ENCODE measurements around the gene TRPT1. TPM values are rescaled to one million over a fixed set of nuclear protein-coding genes. Genes with fewer than 3 reads are reported as not detected.
A peak's percentile ranks its signal among the peaks of the same experiment; 100 is the strongest.

Gene TRPT1
- total RNA-seq, 4 donors from 2014 or later: 82.5 to 90.2 (median 87.4) TPM

DNA sequence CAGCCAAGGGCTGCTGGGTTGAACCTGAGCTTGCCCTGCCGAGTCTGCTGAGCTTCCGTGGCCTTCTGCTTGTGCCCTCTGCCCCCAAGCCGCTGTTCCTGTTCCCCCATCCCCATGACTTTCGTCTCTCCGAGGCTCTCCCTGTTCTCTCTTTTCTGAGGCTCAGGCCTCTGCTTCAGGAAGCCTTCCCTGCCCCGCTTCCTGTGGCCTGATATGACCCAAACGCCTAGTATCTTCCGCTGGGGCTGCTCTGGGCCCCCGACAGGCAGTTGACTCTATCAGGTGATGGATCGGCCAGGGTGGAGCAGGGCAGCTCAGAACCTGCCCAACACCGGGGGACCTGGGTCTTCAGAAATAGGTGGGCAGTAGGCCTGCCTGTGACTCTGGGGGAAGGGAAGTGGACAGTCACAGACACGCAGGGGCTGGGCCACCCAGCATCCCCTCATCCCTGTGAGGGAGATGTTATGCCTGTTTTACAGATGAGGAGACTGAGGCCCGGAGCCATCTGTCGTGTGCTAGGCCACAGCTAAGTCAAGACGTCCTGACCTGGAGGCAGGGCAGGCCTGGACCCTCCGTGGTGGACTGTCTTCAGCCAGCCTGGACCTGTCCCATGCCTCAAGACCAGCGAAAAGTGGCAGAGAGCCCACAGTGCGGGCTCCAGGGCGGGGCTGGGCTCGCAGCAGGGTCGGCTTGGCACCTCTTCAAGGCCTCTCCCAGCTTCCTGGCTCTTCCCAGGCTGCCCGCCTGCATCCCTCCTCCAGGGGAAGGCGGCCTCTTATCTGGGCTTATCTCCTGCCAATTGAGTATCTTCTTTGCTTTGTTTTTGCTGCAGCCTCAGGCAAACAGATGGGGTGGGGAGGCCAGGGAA lies 42.3 kb upstream of the TRPT1 start:
- DNase-seq: peak in 2 of 3 donors; percentile 73 to 81
- TF ChIP-seq, protein P1, sequence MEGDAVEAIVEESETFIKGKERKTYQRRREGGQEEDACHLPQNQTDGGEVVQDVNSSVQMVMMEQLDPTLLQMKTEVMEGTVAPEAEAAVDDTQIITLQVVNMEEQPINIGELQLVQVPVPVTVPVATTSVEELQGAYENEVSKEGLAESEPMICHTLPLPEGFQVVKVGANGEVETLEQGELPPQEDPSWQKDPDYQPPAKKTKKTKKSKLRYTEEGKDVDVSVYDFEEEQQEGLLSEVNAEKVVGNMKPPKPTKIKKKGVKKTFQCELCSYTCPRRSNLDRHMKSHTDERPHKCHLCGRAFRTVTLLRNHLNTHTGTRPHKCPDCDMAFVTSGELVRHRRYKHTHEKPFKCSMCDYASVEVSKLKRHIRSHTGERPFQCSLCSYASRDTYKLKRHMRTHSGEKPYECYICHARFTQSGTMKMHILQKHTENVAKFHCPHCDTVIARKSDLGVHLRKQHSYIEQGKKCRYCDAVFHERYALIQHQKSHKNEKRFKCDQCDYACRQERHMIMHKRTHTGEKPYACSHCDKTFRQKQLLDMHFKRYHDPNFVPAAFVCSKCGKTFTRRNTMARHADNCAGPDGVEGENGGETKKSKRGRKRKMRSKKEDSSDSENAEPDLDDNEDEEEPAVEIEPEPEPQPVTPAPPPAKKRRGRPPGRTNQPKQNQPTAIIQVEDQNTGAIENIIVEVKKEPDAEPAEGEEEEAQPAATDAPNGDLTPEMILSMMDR (IDR thresholded peaks at IDR 0.05): peak in 2 of 6 experiments; percentile 18 to 26
- peak in 1 of 2 donors; percentile 35 for TF ChIP-seq POLR2A (IDR thresholded peaks at IDR 0.05)
- H3K4me3 ChIP-seq: peak overlapping the region; percentile 62 to 87 (median 78)
- H3K27ac ChIP-seq: peak overlapping the region; percentile 90 to 98 (median 94)
- H3K27me3 ChIP-seq: no peaks in the 10 kb centered on the region
- H3K36me3 ChIP-seq: peaks cover 0 to 40% (median 0%) of the 10 kb centered on the region in 3 donors
- no peaks in the 10 kb centered on the region for H3K9me3 ChIP-seq
- peaks cover 7 to 71% (median 12%) of the 10 kb centered on the region in 4 donors for H3K4me1 ChIP-seq

DNA sequence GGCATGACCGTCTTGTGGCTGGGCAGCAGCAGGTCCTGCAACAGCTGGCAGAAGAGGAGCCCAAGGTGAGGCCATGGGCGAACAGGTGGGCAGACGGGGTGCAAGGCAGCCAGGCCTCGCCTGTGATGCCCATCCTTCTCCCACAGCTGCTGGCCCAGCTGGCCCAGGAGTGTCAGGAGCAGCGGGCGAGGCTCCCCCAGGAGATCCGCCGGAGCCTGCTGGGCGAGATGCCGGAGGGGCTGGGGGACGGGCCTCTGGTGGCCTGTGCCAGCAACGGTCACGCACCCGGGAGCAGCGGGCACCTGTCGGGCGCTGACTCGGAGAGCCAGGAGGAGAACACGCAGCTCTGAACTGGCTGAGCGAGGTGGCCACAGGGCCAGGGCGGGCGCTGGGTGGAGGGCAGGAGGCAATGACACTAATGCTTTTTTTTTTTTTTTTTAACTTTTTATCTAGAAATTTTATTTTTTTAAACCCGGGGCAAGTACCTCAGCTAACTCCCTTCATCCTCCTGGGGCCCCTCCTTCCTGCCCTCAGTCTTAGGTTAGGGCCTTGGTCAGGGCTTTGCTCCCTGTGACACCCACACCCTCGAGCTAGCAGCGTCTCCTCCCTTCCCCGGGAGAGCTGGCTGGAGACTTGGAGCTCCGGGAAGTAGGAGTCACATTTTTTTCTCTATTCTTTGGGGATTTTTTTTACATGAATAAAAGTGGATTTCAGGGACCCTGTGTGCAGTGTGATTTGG lies 41.4 kb upstream of the TRPT1 start:
- H3K9me3 ChIP-seq: no peaks in the 10 kb centered on the region
- H3K4me1 ChIP-seq: peaks cover 7 to 65% (median 12%) of the 10 kb centered on the region in 4 donors
- peak overlapping the region in 3 of 4 donors; percentile 90 to 98 (median 96) for H3K27ac ChIP-seq
- no peak overlapping the region for H3K4me3 ChIP-seq
- H3K27me3 ChIP-seq: no peaks in the 10 kb centered on the region
- peaks cover 0 to 49% (median 0%) of the 10 kb centered on the region in 3 donors for H3K36me3 ChIP-seq
- DNase-seq: peak in 1 of 3 donors; percentile 67
- no peak for TF ChIP-seq POLR2A (IDR thresholded peaks at IDR 0.05)
- TF ChIP-seq, protein P1 (IDR thresholded peaks at IDR 0.05): no peak

DNA sequence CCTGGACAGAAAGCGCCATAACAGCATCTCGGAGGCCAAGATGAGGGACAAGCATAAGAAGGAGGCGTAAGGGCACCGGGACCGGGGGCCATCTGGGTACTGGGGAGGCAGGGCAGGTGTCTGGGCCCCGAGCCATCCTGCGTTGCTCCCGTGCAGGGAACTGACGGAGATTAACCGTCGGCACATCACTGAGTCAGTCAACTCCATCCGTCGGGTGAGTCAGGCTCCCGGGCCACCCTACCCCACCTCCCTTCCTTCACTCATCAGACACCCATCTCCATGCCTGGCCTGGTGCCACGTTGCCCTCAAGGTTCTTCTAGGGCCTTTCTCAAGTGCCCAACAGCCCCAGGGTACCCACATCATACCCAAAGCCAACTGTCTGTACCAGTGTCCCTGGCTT lies 40.4 kb upstream of the TRPT1 start:
- peaks cover 0 to 60% (median 0%) of the 10 kb centered on the region in 3 donors for H3K36me3 ChIP-seq
- no peaks in the 10 kb centered on the region for H3K27me3 ChIP-seq
- DNase-seq: no peak
- H3K9me3 ChIP-seq: no peaks in the 10 kb centered on the region
- peaks cover 7 to 57% (median 12%) of the 10 kb centered on the region in 4 donors for H3K4me1 ChIP-seq
- TF ChIP-seq, protein P1 (IDR thresholded peaks at IDR 0.05): no peak
- no peak for TF ChIP-seq POLR2A (IDR thresholded peaks at IDR 0.05)
- no peak overlapping the region for H3K4me3 ChIP-seq
- H3K27ac ChIP-seq: peak overlapping the region in 1 of 4 donors; percentile 39

DNA sequence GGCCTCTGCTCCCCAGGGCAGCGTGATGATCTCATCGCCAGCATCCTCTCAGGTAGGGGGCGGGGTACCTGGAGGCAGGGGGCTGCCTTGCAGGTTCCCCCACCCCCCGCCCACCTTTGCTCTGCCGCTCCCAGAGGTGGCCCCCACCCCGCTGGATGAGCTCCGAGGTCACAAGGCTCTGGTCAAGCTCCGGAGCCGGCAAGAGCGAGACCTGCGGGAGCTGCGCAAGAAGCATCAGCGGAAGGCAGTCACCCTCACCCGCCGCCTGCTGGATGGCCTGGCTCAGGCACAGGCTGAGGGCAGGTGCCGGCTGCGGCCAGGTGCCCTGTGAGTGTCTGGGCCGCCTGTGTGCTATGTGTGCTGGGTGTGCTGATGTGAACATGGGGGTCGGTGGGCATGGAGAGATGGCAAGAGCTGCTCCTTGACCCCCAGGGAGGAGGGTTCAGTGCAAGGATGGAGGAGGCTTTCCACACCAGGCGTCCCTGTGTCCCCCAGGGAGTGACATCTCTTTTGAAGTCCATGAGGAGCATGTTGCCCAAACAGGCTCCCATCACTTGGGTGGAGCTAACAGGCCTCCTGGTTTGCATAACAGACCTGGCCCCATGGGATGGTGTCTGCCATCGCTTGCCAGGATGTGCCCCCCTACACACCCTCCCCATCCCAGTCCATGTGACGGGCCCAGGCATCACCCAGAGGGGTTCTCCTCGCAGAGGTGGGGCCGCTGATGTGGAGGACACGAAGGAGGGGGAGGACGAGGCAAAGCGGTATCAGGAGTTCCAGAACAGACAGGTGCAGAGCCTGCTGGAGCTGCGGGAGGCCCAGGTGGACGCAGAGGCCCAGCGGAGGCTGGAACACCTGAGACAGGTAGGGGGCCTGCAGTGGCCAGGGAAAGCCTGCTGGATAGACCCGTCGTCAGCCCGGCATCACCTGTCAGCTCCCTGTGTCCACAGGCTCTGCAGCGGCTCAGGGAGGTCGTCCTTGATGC lies 39.5 kb upstream of the TRPT1 start:
- Histone ChIP-seq H3K4me3 (no peak overlapping the region), H3K27ac (peak overlapping the region in 1 of 4 donors; percentile 30), H3K4me1 (peaks cover 7 to 57% (median 12%) of the 10 kb centered on the region in 4 donors), H3K9me3 (no peaks in the 10 kb centered on the region), H3K36me3 (peaks cover 0 to 66% (median 0%) of the 10 kb centered on the region in 3 donors), H3K27me3 (no peaks in the 10 kb centered on the region)
- no peak for DNase-seq
- TF ChIP-seq, protein P1 (IDR thresholded peaks at IDR 0.05): no peak
- TF ChIP-seq POLR2A (IDR thresholded peaks at IDR 0.05): no peak
